HG03342 (cell line): ENCODE data around the gene STX11.
"Not testable (repeated sequence)": the region's sequence is repeated elsewhere in the genome, so short reads cannot be mapped to it uniquely, and the experiment has no call there.

Source experiments
- ATAC-seq: cut with Tn5 transposase; IDR thresholded peaks from one replicate; pipeline ENCODE4 v1.9.1; 2021; ENCODE audit warnings: mild to moderate bottlenecking, moderate library complexity; ENCODE audit not compliant: unreplicated experiment

The STX11 gene

DNA sequence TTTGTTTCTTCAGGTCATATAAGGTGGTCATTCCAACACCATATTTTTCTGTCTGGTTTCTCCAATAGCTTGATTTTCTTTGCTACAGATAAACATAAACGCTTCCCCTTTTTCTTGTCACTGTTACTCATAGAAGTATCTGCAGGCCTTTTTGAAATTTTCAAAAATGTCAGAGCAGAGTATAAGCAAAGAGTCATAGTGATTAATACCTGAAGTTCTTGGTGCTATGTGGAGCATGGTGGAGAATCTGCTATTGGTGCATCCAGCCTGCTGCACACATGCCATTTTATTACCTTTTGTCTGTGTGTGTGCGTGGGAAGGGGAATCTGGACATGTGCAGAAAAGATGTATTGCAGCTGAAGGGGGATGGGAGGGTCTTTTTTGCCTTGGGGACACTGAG is 19.7 kb downstream of the STX11 start:
- no peak for ATAC-seq

DNA sequence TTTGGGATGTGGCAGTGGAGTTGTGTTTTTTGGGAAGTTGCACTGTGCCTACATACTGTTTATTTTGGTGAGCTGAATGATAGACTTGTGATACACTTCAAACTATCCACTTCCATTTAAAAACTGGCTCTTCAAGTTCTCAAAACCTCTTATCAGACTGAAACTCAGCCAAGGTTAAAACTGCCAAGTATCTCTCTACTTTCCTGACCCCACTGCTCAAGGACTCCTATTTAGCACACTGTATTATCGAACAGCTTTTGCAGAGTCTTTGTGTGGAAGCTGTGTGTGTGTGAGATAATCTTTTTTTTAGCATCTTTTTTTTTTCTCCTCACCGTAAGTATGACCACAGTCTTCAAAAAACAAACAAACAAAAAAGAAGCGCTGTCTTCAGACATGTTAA is 21.1 kb downstream of the STX11 start:
- no peak for ATAC-seq

DNA sequence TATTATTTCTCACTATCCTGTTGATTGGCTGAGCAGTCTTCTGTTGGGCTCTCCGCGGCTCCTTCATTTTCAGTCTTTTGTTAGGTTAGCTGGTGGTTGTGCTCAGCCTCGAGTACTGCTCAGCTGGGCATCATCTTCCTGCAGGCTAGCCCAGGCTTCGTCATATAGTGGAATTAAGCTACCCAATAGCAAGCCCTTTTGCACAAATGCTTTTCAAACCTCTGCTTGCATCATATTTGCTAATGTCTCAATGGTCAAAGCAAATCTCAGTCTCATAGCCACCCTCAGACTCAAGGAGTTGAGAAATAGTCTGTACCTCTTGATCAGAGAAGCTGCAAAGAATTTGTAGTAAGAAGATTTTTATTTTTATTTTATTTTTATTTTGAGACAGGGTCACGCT is 23.7 kb downstream of the STX11 start:
- no peak for ATAC-seq

DNA sequence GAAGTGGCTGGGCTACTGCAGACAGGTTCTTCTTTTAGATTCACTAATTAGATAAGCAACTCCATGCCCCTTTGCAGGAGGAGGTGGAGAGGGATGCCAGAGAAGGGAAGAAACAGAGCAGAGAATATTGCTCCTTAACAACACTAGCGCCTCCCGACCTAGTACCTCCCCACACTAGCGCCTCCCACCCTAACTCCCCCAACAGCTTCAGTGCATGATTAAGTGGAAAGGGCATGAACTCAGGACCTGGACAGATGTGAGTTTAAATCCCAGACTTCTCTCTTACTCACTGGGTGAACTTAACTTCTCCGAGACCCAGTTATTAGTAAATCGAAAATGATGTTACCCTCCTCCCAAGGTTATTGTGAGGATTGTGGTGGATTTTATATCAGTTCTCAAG is 25.7 kb downstream of the STX11 start:
- ATAC-seq = no peak

DNA sequence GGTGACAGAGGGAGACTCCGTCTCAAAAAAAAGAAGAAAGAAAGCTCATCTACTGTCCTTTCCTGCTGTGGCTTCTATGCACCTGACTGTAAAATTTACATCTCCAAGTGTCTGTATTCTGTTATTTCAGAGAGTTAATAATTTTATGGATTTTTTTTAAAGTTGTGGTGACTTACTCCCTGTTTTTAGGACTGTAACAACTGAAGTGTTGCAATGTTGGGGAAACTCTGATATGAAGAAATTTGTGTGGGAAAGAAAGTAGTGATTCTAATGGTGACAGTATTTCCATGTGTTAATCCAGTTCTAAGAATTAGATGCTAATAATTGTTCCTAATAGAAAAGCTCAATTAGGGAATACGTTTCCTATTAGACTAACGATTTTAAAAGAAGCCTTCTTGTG is 27.4 kb downstream of the STX11 start:
- no peak for ATAC-seq

DNA sequence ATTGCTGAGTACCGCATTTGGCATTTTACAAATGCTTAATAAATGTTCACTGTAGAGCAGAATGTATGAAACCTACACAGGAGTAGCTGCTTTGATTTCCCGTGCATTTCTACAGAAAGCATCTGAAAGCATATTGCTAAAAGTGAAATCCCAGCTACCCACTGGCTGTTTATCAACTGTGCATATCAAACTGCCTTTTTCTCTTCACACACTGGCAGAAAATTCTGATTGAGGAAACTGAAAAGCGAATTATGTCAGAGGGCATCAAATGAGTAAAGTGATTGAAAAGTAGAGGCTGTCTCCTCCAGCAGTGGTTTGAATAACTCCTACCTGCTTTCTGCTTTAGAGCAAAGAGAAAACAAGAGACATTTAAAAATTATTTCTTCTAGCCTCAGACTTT is 28.0 kb downstream of the STX11 start:
- no peak for ATAC-seq

DNA sequence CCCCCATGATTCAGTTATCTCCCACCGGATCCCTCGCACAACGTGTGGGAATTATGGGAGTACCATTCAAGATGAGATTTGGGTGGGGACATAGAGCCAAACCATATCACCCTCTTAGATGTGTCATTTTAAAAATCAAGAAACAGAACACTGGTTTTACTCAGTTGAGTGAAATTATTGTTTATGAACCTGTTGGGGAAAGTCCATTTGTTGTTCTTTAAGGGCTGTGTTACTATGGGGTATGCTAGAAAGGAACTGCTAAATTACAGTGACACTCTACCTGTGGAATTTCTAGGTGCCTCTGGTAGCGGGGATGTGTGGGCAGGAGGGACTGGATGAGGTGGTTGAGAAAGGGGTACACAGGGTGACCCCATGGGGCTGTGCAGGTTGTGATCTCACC is 28.9 kb downstream of the STX11 start:
- no peak for ATAC-seq

DNA sequence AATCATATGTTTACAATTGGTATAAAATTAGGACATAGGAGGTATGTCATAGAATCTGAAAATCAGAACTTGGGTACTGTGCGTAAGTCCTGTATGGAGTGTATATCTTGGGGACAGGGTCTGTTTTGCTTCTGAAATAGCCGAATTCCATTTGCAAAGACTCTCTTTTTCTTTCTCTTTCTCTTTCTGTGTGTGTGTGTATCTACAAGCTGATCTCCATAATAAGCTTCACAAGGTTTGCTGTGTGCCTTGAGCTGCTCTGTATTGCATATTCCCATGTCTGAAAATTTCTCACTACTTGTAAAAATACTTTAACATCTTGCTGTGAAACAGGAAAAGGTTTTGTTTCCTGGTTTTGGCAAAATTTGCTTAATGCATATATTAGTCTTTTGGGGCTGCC is 29.5 kb downstream of the STX11 start:
- ATAC-seq = no peak

DNA sequence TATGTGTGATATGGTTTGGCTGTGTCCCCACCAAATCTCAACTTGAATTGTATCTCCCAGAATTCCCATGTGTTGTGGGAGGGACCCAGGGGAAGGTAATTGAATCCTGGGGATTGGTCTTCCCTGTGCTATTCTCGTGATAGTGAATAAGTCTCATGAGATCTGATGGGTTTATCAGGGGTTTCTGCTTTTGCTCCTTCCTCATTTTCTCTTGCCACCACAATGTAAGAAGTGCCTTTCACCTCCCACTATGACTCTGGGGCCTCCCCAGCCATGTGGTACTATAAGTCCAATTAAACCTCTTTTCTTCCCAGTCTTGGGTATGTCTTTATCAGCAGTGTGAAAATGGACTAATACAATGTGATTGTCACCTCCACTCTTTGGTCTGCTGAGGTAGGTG is 30.0 kb downstream of the STX11 start:
- ATAC-seq = not testable (repeated sequence)

DNA sequence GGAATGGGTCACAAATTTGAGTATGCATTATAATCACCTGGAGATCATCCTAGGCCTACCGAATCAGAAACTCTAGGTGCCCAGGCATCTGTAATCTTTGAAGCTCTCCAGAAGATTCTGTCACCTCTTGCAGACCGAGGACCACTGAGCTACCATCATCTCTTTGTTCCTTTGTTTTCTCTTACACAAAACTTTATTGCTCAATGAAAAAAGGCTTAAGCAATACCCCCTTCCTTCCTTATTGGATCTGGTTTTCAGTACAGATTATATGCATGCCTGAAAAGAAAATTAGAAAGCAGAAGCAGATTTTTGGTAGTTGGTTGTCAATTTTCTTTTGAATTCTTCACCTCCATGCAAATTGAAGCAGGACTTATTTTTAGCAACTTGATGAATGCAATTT is 31.3 kb downstream of the STX11 start:
- ATAC-seq = no peak

DNA sequence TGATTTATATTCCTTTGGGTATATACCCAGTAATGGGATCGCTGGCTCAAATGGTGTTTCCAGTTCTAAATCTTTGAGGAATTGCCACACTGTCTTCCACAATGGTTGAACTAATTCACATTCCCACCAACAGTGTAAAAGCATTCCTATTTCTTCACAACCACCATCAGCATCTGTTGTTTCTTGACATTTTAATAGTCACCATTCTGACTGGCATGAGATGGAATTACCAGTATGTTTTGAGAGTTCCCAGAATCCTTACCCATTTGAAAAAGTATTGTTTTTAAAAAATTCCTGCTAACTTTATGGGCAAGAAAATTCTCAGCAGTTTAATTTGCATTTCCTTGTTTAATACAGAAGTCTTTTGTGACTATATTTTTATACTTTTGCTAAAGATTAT is 33.9 kb downstream of the STX11 start:
- not testable (repeated sequence) for ATAC-seq

DNA sequence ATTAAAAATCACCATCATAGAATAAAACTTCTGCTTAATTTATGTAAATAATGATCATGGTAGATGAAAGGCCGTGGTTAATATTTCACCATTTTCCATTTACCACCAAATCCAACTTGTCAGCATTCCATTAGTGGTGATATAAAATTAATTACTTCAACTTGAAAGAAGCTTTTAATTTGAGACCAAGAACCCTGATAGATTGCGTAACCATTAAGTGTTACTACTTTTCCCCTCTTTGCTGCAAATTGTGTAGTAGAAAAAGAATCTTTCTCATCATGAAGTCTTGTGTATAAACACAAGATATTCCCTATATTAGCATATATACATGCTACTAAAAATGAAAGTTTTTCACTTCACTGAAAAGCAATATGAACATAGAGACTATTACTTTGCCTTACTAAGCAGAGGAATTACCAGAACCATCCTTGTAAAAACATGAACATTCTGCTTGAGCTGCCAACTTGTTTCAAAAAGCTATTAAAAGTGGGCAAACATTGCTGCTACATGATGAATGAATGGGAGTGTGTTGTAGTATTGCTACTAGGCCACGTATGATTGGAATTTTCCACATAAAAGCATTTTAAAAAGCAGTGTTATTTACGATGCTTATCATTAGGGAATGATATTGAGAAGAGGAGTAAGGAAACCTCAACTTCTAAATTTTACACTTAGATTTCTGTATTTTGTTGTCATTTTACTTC is 35.0 kb downstream of the STX11 start:
- no peak for ATAC-seq

DNA sequence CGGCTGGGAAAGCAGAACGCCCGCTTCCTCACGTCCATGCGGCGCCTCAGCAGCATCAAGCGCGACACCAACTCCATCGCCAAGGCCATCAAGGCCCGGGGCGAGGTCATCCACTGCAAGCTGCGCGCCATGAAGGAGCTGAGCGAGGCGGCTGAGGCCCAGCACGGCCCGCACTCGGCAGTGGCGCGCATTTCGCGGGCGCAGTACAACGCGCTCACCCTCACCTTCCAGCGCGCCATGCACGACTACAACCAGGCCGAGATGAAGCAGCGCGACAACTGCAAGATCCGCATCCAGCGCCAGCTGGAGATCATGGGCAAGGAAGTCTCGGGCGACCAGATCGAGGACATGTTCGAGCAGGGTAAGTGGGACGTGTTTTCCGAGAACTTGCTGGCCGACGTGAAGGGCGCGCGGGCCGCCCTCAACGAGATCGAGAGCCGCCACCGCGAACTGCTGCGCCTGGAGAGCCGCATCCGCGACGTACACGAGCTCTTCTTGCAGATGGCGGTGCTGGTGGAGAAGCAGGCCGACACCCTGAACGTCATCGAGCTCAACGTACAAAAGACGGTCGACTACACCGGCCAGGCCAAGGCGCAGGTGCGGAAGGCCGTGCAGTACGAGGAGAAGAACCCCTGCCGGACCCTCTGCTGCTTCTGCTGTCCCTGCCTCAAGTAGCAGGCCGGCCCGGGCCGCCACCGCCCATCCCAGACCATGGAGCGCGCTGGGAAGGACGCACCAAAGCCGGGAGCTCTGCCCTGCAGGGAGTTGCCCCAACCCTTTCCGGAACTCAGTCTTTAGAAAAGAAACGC is 36.7 kb downstream of the STX11 start:
- ATAC-seq = no peak

DNA sequence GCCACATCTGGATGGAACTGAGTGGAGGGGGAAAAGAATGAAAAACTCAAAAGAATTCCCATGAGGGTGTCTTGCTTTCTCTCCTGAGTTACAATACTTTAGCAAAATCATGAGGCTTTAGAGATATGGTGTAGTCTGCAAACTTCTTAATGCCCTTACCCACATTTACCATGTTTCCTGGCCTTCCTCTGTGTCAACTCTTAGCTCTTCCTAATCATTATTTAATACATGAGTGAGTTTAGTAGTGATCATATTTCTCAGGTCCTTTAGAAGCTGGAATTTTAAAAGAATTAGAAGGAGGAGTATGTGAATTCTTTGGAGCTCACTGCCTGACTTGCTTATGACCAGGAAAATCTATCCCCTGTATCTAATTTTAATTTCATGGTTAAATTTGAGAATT is 39.0 kb downstream of the STX11 start:
- ATAC-seq = no peak

DNA sequence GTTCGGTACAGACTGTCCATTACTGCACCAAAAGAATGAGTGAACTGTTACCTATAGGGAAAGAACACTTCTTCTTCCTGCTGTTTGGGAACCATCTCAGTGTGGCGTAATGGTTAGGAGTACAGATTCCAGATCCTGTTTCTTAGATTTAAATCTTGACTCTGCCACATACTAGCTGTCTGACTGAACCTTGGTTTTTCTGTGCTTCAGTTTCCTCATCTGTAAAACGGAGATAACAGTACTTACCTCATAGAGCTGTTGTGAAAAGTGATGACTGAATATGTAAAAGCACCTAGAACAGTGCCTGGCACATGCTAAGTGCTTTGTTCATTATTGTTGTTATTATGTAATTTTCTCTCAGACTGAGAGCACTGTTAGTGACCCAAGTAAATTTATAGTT is 39.8 kb downstream of the STX11 start:
- no peak for ATAC-seq

DNA sequence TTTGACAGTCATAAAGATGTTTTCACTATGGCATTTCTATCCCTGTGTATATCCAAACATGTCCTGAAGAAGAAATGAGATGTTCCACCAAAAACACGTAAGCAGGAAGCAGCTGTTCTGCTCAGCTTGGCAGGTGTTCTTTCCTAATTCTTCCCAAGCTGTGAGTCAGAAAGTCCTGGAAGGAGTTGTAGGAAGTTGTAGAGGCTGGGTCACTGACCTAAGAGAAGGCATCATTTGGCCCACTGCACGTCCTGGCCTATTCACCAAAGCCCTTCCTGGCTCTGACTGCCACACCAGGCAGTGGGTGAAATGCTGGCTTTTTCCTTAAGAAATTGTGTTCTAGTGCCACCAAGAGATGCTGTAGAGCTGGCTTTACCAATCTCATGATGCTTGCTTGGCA is 40.3 kb downstream of the STX11 start:
- ATAC-seq = no peak

DNA sequence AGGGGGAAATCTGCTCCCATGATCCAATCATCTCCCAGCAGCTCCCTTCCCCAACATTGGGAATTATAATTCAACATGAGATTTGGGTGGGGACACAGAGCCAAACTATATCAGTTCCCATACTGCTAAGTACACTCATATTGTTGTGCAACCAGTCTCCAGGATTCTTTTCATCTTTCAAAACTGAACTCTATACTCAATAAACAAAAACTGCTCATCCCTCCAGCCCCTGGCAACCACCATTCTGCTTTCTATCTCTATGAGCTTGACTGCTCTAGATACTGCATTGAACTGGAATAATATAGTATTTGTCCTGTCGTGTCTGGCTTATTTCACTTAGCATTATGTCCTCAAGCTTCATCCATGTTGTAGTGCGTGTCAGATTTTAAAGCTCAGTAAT is 42.9 kb downstream of the STX11 start:
- no peak for ATAC-seq

DNA sequence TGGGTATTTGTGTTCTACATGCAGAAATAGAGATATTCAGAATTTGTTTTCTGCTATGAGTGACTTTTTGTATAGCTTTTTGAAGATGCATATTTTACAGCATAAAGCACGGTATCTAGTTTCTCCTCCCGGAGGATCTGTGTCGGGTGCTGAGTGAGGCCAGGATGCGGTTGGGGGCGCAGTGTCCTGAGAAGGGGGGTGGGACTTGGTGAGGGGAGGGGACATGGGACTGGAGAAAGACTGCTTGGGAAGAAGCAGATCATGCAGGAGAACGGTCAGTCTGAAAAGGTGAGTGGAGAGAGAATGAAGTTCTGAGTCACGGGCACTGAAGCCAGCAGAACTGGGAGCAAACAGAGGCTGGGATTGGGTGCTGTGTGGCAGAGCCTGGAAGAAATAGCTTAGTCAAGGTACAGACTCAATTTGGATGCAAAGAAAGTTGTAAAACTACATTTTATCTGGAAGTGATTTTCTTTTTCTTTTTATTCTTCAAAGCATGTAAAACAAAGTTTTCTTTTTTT is 44.0 kb downstream of the STX11 start:
- ATAC-seq = no peak

DNA sequence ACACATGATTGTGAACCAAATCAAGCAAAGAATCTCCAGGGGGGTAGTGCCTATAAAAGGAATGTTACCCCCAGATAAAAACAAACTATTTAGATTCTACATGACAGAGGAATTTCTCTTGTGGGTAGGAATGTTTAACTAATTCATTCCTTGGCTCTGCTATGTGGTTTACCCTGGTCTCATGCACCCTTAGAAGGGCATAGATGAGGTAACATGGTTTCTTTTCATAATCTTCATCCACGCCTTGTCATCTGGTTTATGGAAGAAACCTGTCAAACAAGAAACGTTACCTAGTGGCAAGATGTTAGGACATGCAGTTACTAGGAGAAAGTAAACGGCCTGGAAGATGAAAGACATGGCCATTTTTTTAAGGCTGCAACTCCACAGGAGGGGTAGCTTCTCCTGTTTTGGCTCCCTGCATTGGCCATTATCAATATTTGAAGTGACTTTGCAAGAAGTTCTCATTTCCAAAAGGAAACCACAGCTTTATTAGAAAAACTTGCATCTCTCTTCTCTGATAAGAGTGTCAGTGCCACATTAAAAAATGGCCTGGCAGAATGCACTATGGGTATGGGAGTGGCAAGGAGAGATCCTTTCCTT is 45.5 kb downstream of the STX11 start:
- ATAC-seq = no peak

DNA sequence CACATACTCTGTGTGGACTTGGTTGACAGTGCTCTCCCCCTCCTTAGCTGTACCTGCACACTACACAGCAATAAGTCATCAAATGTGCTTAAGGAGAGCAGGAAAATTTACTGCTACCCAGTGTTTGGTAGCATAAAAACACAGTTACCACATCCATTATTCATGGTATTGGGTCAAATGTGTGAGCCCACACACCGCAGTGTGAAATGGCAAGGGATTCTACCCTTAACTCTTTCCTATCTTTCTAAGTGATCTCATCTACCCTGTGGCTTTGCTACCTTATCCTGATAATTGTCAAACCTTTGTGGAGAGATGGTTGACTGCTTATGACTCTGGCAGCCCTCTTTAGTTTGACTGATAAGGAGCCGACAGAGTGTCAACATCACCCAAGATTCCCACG is 47.6 kb downstream of the STX11 start:
- no peak for ATAC-seq

DNA sequence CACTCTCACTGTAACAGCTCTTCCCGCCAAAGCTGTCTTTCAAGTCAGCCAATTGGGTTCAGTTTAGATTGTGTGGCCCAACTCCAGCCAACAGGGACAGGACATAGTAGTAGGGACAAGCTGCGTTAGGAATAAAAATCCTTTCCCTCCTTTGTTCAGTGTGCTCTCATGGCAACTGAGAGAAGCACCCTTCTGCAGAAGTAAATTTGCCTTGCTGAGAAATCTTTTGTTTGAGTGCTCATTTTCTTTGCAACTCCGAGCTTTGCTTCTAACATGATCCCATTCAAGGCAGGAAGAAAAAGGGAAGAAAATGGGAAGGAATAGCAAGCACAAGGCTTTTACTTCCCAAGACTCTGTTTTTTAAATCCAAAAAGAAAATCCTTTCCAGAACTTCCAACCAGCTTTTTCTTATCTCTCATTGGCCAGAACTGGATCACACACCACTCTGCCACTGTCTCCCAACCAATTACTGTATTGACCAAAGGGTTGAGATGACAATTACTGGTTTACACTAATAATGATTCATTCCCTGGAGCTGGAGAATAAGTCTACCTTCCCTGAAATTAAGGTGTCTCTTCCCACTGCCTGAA is 52.7 kb downstream of the STX11 start:
- ATAC-seq = no peak

DNA sequence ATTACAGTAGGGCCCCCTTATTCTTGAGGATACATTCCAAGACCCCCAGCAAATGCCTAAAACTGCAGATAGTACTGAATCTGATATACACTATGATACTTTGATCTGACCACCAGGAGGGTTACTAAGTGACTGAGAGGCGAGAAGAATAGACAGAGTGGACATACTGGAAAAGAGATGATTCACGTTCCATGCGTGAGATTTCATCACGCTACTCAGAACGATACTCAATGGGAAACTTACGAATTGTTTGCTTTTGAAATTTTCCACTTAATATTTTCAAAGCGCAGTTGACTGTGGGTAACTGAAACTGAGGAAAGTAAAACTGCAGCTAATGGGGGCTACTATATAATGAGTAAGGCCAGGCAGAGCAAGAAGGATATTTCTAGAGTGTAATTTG is 60.8 kb downstream of the STX11 start:
- no peak for ATAC-seq
